H1 (cell line): ENCODE measurements around the gene PARP1. TPM values are rescaled to one million over a fixed set of nuclear protein-coding genes. Genes with fewer than 3 reads are reported as not detected.

ENCODE experiments used
- CTCF ChIA-PET: fragments of 300-600 bp; sonication (Branson Sonifier 250); formaldehyde crosslinking; loops from one replicate; lab custom pipeline; 2021; ENCODE audit not compliant: partially characterized antibody; lab: Charles Lee
- POLR2A ChIA-PET: fragments of 300-600 bp; sonication (Branson Sonifier 250); formaldehyde crosslinking; loops from one replicate; lab custom pipeline; 2021; ENCODE audit warnings: inconsistent platforms; ENCODE audit not compliant: partially characterized antibody; lab: Charles Lee
- DNase-seq, 2 experiments: peaks; one replicate each; pipeline versions ENCODE4 v3.0.0 to v3.0.0-alpha.2; 2010 to 2022; ENCODE audit warnings: low spot score in 2 of 2, low read depth in 1 of 2, mixed read lengths in 1 of 2
- FAIRE-seq: peaks from 2 replicates; lab custom pipeline; 2011; peaks lifted over from hg19 to GRCh38; lab: Jason Lieb, UNC
- H2AFZ ChIP-seq: 2 replicates; pipeline ENCODE4 v1.8.1; 2012; ENCODE audit warnings: low read length, inconsistent platforms
- H2AK5ac ChIP-seq: 2 replicates; pipeline ENCODE4 v1.6.1; 2013; ENCODE audit warnings: low read depth, low read length
- H2BK120ac ChIP-seq: replicated peaks from 2 replicates; pipeline ENCODE3; 2013; ENCODE audit warnings: low read depth, low read length, inconsistent platforms
- H2BK12ac ChIP-seq: 2 replicates; pipeline ENCODE4 v1.6.1; 2013; ENCODE audit warnings: low read depth, low read length
- H2BK15ac ChIP-seq: 2 replicates; pipeline ENCODE4 v1.6.1; 2013; ENCODE audit warnings: low read length
- H2BK20ac ChIP-seq: 2 replicates; pipeline ENCODE4 v1.6.1; 2013; ENCODE audit warnings: low read length
- H2BK5ac ChIP-seq: 2 replicates; pipeline ENCODE4 v1.6.1; 2013; ENCODE audit warnings: low read depth, low read length
- H3K14ac ChIP-seq: 2 replicates; pipeline ENCODE4 v1.6.1; 2013; ENCODE audit warnings: inconsistent platforms; ENCODE audit not compliant: insufficient read length
- H3K18ac ChIP-seq: 2 replicates; pipeline ENCODE4 v1.6.1; 2013; ENCODE audit warnings: low read length; ENCODE audit errors: extremely low read depth
- H3K23ac ChIP-seq: 2 replicates; pipeline ENCODE4 v1.6.1; 2013; ENCODE audit warnings: inconsistent platforms; ENCODE audit not compliant: insufficient read length
- H3K23me2 ChIP-seq: 2 replicates; pipeline ENCODE4 v1.6.1; 2013; ENCODE audit warnings: low read depth, low read length
- H3K27ac ChIP-seq: 2 replicates; pipeline ENCODE4 v1.6.1; 2011; ENCODE audit warnings: low read depth, low read length, inconsistent platforms
- H3K27me3 ChIP-seq, 4 experiments: replicated peaks in 1 of 4; 1 replicate in 1 of 4; 2 replicates in 3 of 4; pipeline versions ENCODE4 v1.6.1 to v1.8.1; 2011 to 2013; ENCODE audit warnings: low read length in 3 of 4, mild to moderate bottlenecking in 3 of 4, inconsistent platforms in 2 of 4, mixed read lengths in 2 of 4, moderate library complexity in 1 of 4; ENCODE audit not compliant: control insufficient read depth in 3 of 4, insufficient read depth in 3 of 4; ENCODE audit errors: extremely low read depth in 1 of 4
- H3K36me3 ChIP-seq, 4 experiments: 2 replicates each; pipeline versions ENCODE4 v1.6.1 to v1.8.1; 2011 to 2013; ENCODE audit warnings: mild to moderate bottlenecking in 4 of 4, low read length in 3 of 4, moderate library complexity in 2 of 4, control low read depth in 1 of 4, inconsistent platforms in 1 of 4; ENCODE audit not compliant: insufficient read depth in 4 of 4, control insufficient read depth in 2 of 4
- H3K4ac ChIP-seq: replicated peaks from 2 replicates; pipeline ENCODE3; 2013; ENCODE audit warnings: low read length, low read depth, mixed read lengths, inconsistent platforms; ENCODE audit not compliant: insufficient read length
- H3K4me1 ChIP-seq, 4 experiments: replicated peaks in 1 of 4; 1 replicate in 1 of 4; 2 replicates in 3 of 4; pipeline versions ENCODE4 v1.6.1 to v1.8.1; 2011 to 2013; ENCODE audit warnings: low read length in 3 of 4, inconsistent platforms in 2 of 4, mixed read lengths in 1 of 4; ENCODE audit not compliant: insufficient read depth in 4 of 4, control insufficient read depth in 3 of 4
- H3K4me2 ChIP-seq, 2 experiments: 2 replicates each; pipeline versions ENCODE4 v1.6.1 to v1.8.1; 2011 to 2013; ENCODE audit warnings: low read depth in 2 of 2, low read length in 2 of 2, control low read depth in 1 of 2, inconsistent platforms in 1 of 2, mild to moderate bottlenecking in 1 of 2; ENCODE audit not compliant: insufficient read depth in 1 of 2
- H3K4me3 ChIP-seq, 4 experiments: fragments of 200-600, 300-600 bp in 1 of 4; sonication (generic), shearing (Covaris generic), sonication (Bioruptor Twin) in 1 of 4; 2 replicates each; pipeline versions ENCODE4 v1.5.1 to v1.8.1; 2011 to 2016; ENCODE audit warnings: low read length in 4 of 4, low read depth in 3 of 4, control low read depth in 2 of 4, inconsistent platforms in 2 of 4, mild to moderate bottlenecking in 2 of 4, mixed read lengths in 1 of 4, moderate library complexity in 1 of 4; ENCODE audit not compliant: insufficient read depth in 2 of 4; ENCODE audit errors: extremely low read depth in 1 of 4
- H3K56ac ChIP-seq: replicated peaks from 2 replicates; pipeline ENCODE3; 2013; ENCODE audit warnings: low read depth, mild to moderate bottlenecking, mixed read lengths, low read length, inconsistent platforms; ENCODE audit not compliant: insufficient read length
- H3K79me1 ChIP-seq: 2 replicates; pipeline ENCODE4 v1.6.1; 2013; ENCODE audit warnings: low read depth, low read length, control low read depth
- H3K79me2 ChIP-seq, 2 experiments: 2 replicates each; pipeline versions ENCODE4 v1.6.1 to v1.8.1; 2012 to 2013; ENCODE audit warnings: low read length in 2 of 2, mild to moderate bottlenecking in 2 of 2, inconsistent platforms in 1 of 2; ENCODE audit not compliant: insufficient read depth in 2 of 2, control insufficient read depth in 1 of 2
- H3K9ac ChIP-seq, 4 experiments: replicated peaks in 1 of 4; 1 replicate in 1 of 4; 2 replicates in 3 of 4; pipeline versions ENCODE4 v1.6.1 to v1.8.1; 2011 to 2013; ENCODE audit warnings: low read depth in 3 of 4, low read length in 3 of 4, control low read depth in 2 of 4, mild to moderate bottlenecking in 2 of 4, moderate library complexity in 2 of 4, inconsistent platforms in 1 of 4; ENCODE audit errors: extremely low read depth in 1 of 4
- H3K9me3 ChIP-seq, 2 experiments: 2 replicates each; pipeline versions ENCODE4 v1.6.1 to v1.8.1; 2012 to 2013; ENCODE audit warnings: mild to moderate bottlenecking in 2 of 2, moderate library complexity in 2 of 2, control low read depth in 1 of 2, inconsistent platforms in 1 of 2, low read depth in 1 of 2, low read length in 1 of 2, mixed read lengths in 1 of 2; ENCODE audit not compliant: insufficient read depth in 2 of 2
- H4K20me1 ChIP-seq, 2 experiments: replicated peaks in 1 of 2; 2 replicates each; pipeline versions ENCODE3 to v1.8.1; 2011 to 2013; ENCODE audit warnings: inconsistent platforms in 2 of 2, low read length in 2 of 2, mild to moderate bottlenecking in 1 of 2; ENCODE audit not compliant: insufficient read depth in 2 of 2, control insufficient read depth in 1 of 2
- H4K5ac ChIP-seq: 2 replicates; pipeline ENCODE4 v1.6.1; 2013; ENCODE audit warnings: low read length, low read depth, mixed read lengths, inconsistent platforms; ENCODE audit not compliant: insufficient read length
- H4K8ac ChIP-seq: 2 replicates; pipeline ENCODE4 v1.8.0; 2013; ENCODE audit warnings: mild to moderate bottlenecking, moderate library complexity, low read length, inconsistent platforms; ENCODE audit not compliant: insufficient read depth; ENCODE audit errors: extremely low read depth
- H4K91ac ChIP-seq: replicated peaks from 2 replicates; pipeline ENCODE3; 2013; ENCODE audit warnings: low read length, mixed read lengths, inconsistent platforms; ENCODE audit not compliant: insufficient read length
- ATF3 ChIP-seq: IDR thresholded peaks from 2 replicates; pipeline ENCODE4 v1.6.1; 2011; ENCODE audit warnings: low read depth, mild to moderate bottlenecking, low read length; ENCODE audit not compliant: insufficient read depth
- CHD1 ChIP-seq: IDR thresholded peaks from 2 replicates; pipeline ENCODE4 v1.6.1; 2012; ENCODE audit warnings: low read depth, low read length, improper control_type of control experiment
- KDM1A ChIP-seq: fragments of 200-600, 300-600 bp; sonication (generic); IDR thresholded peaks from 2 replicates; pipeline ENCODE4 v1.7.1; 2016; ENCODE audit warnings: mild to moderate bottlenecking, low read length, borderline replicate concordance
- PHF8 ChIP-seq: fragments of 200-600 bp; sonication (generic); conservative IDR thresholded peaks from 2 replicates; pipeline ENCODE4 v1.7.1; 2012; ENCODE audit warnings: low read depth, mild to moderate bottlenecking, inconsistent platforms, low read length, moderate library complexity
- POLR2A ChIP-seq, 2 experiments: IDR thresholded peaks; 1 replicate in 1 of 2; 2 replicates in 1 of 2; pipeline ENCODE4 v1.6.1; 2011; ENCODE audit warnings: low read depth in 2 of 2, low read length in 2 of 2, mild to moderate bottlenecking in 2 of 2; ENCODE audit errors: control extremely low read depth in 1 of 2
- POLR2AphosphoS5 ChIP-seq: IDR thresholded peaks from 2 replicates; pipeline ENCODE4 v1.6.1; 2011; ENCODE audit warnings: low read depth, low read length
- POU5F1 ChIP-seq: IDR thresholded peaks from 2 replicates; pipeline ENCODE4 v1.6.1; 2011; ENCODE audit warnings: low read depth, mild to moderate bottlenecking, low read length, moderate library complexity
- RAD21 ChIP-seq, 2 experiments: IDR thresholded peaks in 1 of 2; conservative IDR thresholded peaks in 1 of 2; 2 replicates each; pipeline ENCODE4 v1.6.1; 2011; ENCODE audit warnings: low read depth in 2 of 2, low read length in 2 of 2, improper control_type of control experiment in 1 of 2, inconsistent platforms in 1 of 2, mild to moderate bottlenecking in 1 of 2, moderate library complexity in 1 of 2
- RBBP5 ChIP-seq: IDR thresholded peaks from 2 replicates; pipeline ENCODE4 v1.7.1; 2012; ENCODE audit warnings: low read depth, mild to moderate bottlenecking, inconsistent platforms, low read length, moderate library complexity, borderline replicate concordance
- SAP30 ChIP-seq: fragments of 300-600 bp; sonication (generic); IDR thresholded peaks from 2 replicates; pipeline ENCODE4 v1.7.1; 2012; ENCODE audit warnings: low read length, moderate library complexity, mild to moderate bottlenecking, inconsistent platforms; ENCODE audit not compliant: insufficient read depth, insufficient replicate concordance
- SUZ12 ChIP-seq: fragments of 200-600 bp; sonication (generic); IDR thresholded peaks from 2 replicates; pipeline ENCODE4 v1.6.1; 2012; ENCODE audit warnings: mild to moderate bottlenecking, inconsistent platforms, low read length, moderate library complexity, mixed read lengths
- TAF1 ChIP-seq: IDR thresholded peaks from 2 replicates; pipeline ENCODE4 v1.6.1; 2011; ENCODE audit warnings: mild to moderate bottlenecking, low read depth, low read length
- TCF12 ChIP-seq: IDR thresholded peaks from 2 replicates; pipeline ENCODE4 v1.6.1; 2011; ENCODE audit warnings: low read depth, mild to moderate bottlenecking, low read length
- ZNF274 ChIP-seq: IDR thresholded peaks from 2 replicates; pipeline ENCODE4 v1.7.0; 2012; ENCODE audit warnings: low read length, borderline replicate concordance; ENCODE audit errors: extremely low read depth
- WGBS, 2 experiments: shearing (Covaris generic) in 1 of 2; methylation state at CpG; one replicate each; pipeline versions ENCODE4 v1.1.6 to v1.1.7; 2013 to 2015; ENCODE audit warnings: low lambda C conversion rate in 2 of 2, mixed read lengths in 2 of 2, inconsistent platforms in 1 of 2, low coverage in 1 of 2, missing lambda C conversion rate in 1 of 2; ENCODE audit not compliant: insufficient replicate concordance in 2 of 2, insufficient coverage in 1 of 2, insufficient read length in 1 of 2; ENCODE audit errors: extremely low coverage in 1 of 2, missing lambda C conversion rate in 1 of 2; 5-methylcytosine and 5-hydroxymethylcytosine counted together
- polyA plus RNA-seq, 7 experiments: library from polyadenylated mRNA; depleted of rRNA in 3 of 7; stranded (reverse) in 5 of 7; unstranded in 2 of 7; fragments of >200 nt in 5 of 7; fragments of 200-250 nt in 2 of 7; gene quantifications; 1 replicate in 5 of 7; 2 replicates in 1 of 7; 4 replicates in 1 of 7; pipeline versions ENCODE4 v1.2.1 to v1.2.3, GENCODE V29; 2011 to 2013; ENCODE audit warnings: missing spikeins in 2 of 7, mixed read lengths in 2 of 7
- total RNA-seq: library from RNA; stranded (reverse); fragmentation: NEBNext Ultra II Directional; extraction: Animal tissue kit (Norgen Biotek cat#: 25700); gene quantifications from 2 replicates; pipeline ENCODE4 v1.2.1, GENCODE V29; 2021

The PARP1 gene
- total and polyA plus RNA-seq, 2 of the 8 experiments (the other 6 are each of a cell fraction or from before 2014, with no cell fraction given): 416 to 441 TPM

DNA sequence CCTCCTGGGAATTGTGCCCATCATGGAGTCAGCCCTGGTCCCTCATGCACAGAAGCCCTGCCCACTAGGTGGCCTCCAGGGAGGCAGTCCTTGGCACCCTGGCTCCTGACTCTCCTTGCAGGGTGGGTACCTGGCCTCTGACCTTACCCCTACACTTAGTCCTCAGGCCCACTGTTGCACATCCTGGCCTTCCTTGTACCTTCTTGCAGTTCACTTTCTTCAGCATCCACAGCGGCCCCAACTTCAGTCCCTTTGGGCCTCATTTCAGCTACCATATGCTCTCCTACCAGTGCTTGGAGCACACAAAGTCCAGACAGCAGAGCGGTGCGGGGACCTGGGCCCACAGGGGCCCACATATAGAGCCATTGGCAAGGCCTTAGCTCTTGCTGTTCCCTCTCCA, 19.2 kb upstream of the PARP1 start:
- Histone ChIP-seq H4K20me1 (no peaks in the 10 kb centered on the region), H2BK5ac (no peak overlapping the region), H3K23me2 (no peaks in the 10 kb centered on the region), H3K79me2 (no peaks in the 10 kb centered on the region), H3K18ac (no peak overlapping the region), H3K14ac (no peak overlapping the region), H2AK5ac (no peak overlapping the region), H3K4ac (no peak overlapping the region), H3K9me3 (no peaks in the 10 kb centered on the region), H3K27me3 (peaks cover 0 to 2% (median 0%) of the 10 kb centered on the region in 4 experiments; a peak in 1 of 7 replicates), H3K9ac (no peak overlapping the region), H4K5ac (no peak overlapping the region), H3K36me3 (no peaks in the 10 kb centered on the region), H3K4me2 (no peak overlapping the region), H2BK12ac (no peak overlapping the region), H3K23ac (no peak overlapping the region), H2BK15ac (no peak overlapping the region), H2BK20ac (no peak overlapping the region), H2BK120ac (no peak overlapping the region), H3K4me1 (peaks cover 0 to 9% (median 4%) of the 10 kb centered on the region in 4 experiments; a peak in 4 of 7 replicates), H3K27ac (no peak overlapping the region), H3K4me3 (no peak overlapping the region), H3K79me1 (no peaks in the 10 kb centered on the region), H3K56ac (no peak overlapping the region), H4K91ac (no peak overlapping the region), H2AFZ (no peak overlapping the region), H4K8ac (no peak overlapping the region)
- CTCF ChIA-PET: interaction anchor here (0.9 to 1.4 kb wide), 5 partner anchors 16 to 137 kb away, joined by 3 read pairs; no protein-coding TSS in a partner anchor
- no peak for DNase-seq
- WGBS, 2 experiments: 96% methylated on average over 3 of the region's 3 CpGs; no CpG with 5 or more reads in 1 of the 2 experiments
- FAIRE-seq: no peak
- POLR2A ChIA-PET: no interaction called here
- no peak for TF ChIP-seq SAP30
- TF ChIP-seq POLR2AphosphoS5: no peak
- no peak for TF ChIP-seq TCF12
- no peak for TF ChIP-seq SUZ12
- no peak for TF ChIP-seq RAD21 (IDR thresholded peaks at IDR 0.05 in 1 of 2, conservative IDR thresholded peaks at IDR 0.05 in 1 of 2; ENCODE audit: low read depth in 2 of 2, low read length in 2 of 2)
- TF ChIP-seq ZNF274: no peak
- no peak for TF ChIP-seq RBBP5
- no peak for TF ChIP-seq PHF8
- TF ChIP-seq CHD1: no peak
- TF ChIP-seq ATF3: no peak
- TF ChIP-seq POLR2A (IDR thresholded peaks at IDR 0.05; ENCODE audit: control extremely low read depth in 1 of 2, low read depth in 2 of 2, low read length in 2 of 2): no peak
- no peak for TF ChIP-seq KDM1A
- no peak for TF ChIP-seq TAF1
- no peak for TF ChIP-seq POU5F1
